BJ (cell line): Measurements from ENCODE around the gene TMPRSS4. TPM values are rescaled to one million over a fixed set of nuclear protein-coding genes. Genes with fewer than 3 reads are reported as not detected.

ENCODE experiments used
- CTCF ChIA-PET: fragments of 350-600 bp; formaldehyde crosslinking; extraction: SDS; loops from one replicate; lab custom pipeline; 2021; ENCODE audit warnings: antibody characterized with exemption, inconsistent platforms; lab: Yijun Ruan, JAX
- POLR2A ChIA-PET: fragments of 300-600 bp; sonication (Branson Sonifier 250); formaldehyde crosslinking; extraction: SDS; loops from one replicate; lab custom pipeline; 2021; ENCODE audit warnings: antibody characterized with exemption; lab: Charles Lee
- DNase-seq: peaks from one replicate; pipeline ENCODE4 v3.0.0-alpha.2; 2011; ENCODE audit warnings: low read depth
- H3K27me3 ChIP-seq: 2 replicates; pipeline ENCODE4 v1.6.0; 2011; ENCODE audit warnings: low read length; ENCODE audit not compliant: control insufficient read depth, insufficient read depth
- H3K36me3 ChIP-seq: 2 replicates; pipeline ENCODE4 v1.5.1; 2011; ENCODE audit warnings: low read length; ENCODE audit not compliant: control insufficient read depth, insufficient read depth
- H3K4me3 ChIP-seq: 2 replicates; pipeline ENCODE4 v1.5.1; 2011; ENCODE audit warnings: low read depth, mild to moderate bottlenecking, control low read depth, low read length
- CTCF ChIP-seq: IDR thresholded peaks from 2 replicates; pipeline ENCODE4 v1.5.1; 2011; ENCODE audit warnings: low read depth, mild to moderate bottlenecking, control low read depth, inconsistent platforms, low read length, moderate library complexity; ENCODE audit not compliant: insufficient read depth
- polyA plus RNA-seq: library from polyadenylated mRNA; depleted of rRNA; stranded (reverse); fragments of >200 nt; gene quantifications from 2 replicates; pipeline ENCODE4 v1.2.3, GENCODE V29; 2011

The TMPRSS4 gene
- polyA plus RNA-seq, 1 experiment: not detected

GRCh38 chr11:118129471-118130172 is 52.7 kb downstream of the TMPRSS4 start:
- DNase-seq: no peak
- no peak overlapping the region for H3K4me3 ChIP-seq
- TF ChIP-seq CTCF: no peak
- no peaks in the 10 kb centered on the region for H3K36me3 ChIP-seq
- no peaks in the 10 kb centered on the region for H3K27me3 ChIP-seq
- CTCF ChIA-PET: interaction anchor here (0.8 to 2.0 kb wide), 4 partner anchors 8 to 286 kb away, joined by 3 to 8 read pairs (median 4); no protein-coding TSS in a partner anchor
- POLR2A ChIA-PET: no interaction called here

- Histone ChIP-seq H3K27me3 (no peaks in the 10 kb centered on the region), H3K4me3 (no peak overlapping the region), H3K36me3 (no peaks in the 10 kb centered on the region)
- POLR2A ChIA-PET: no interaction called here
- DNase-seq: no peak
- CTCF ChIA-PET: interaction anchor here (2.6 kb wide), 1 partner anchor 12 kb away, joined by 9 read pairs; no protein-coding TSS in a partner anchor
- no peak for TF ChIP-seq CTCF
Measured at GRCh38 chr11:118132385-118133151, 55.7 kb downstream of the TMPRSS4 start.

- ChIA-PET POLR2A (no interaction called here), CTCF (interaction anchor here (1.1 to 2.6 kb wide), 2 partner anchors 11 to 38 kb away, joined by 4 to 9 read pairs; no protein-coding TSS in a partner anchor)
Measured at GRCh38 chr11:118133816-118134215, 56.9 kb downstream of the TMPRSS4 start.

GRCh38 chr11:118135051-118135795 is 58.3 kb downstream of the TMPRSS4 start:
- CTCF ChIA-PET: interaction anchor here (2.6 kb wide), 1 partner anchor 9 kb away, joined by 9 read pairs; no protein-coding TSS in a partner anchor
- DNase-seq: no peak
- no peak for TF ChIP-seq CTCF

More at GRCh38 chr11:118133816-118134215, 56.9 kb downstream of the TMPRSS4 start:
- no peaks in the 10 kb centered on the region for H3K36me3 ChIP-seq
- H3K4me3 ChIP-seq: no peak overlapping the region
- TF ChIP-seq CTCF: no peak
- DNase-seq: no peak
- H3K27me3 ChIP-seq: peaks cover 2% of the 10 kb centered on the region; the same call in 1 of the 2 replicates

More at GRCh38 chr11:118135051-118135795, 58.3 kb downstream of the TMPRSS4 start:
- POLR2A ChIA-PET: no interaction called here
- no peaks in the 10 kb centered on the region for H3K36me3 ChIP-seq
- H3K4me3 ChIP-seq: no peak overlapping the region
- peaks cover 2% of the 10 kb centered on the region for H3K27me3 ChIP-seq
